Right lobe of liver (tissue), 4 donors: Measurements from ENCODE around the gene RTKN.

ENCODE experiments used
- CTCF ChIP-seq, 4 donors: fragments of 200-600 bp in 3 of 4; fragments of 450-650 bp in 1 of 4; IDR thresholded peaks; one replicate each; pipeline versions ENCODE4 v1.5.1 to v1.8.0; 2016 to 2022; ENCODE audit warnings: antibody characterized with exemption in 4 of 4, mild to moderate bottlenecking in 2 of 4
- POLR2A ChIP-seq: fragments of 450-650 bp; IDR thresholded peaks from one replicate; pipeline ENCODE4 v1.6.1; 2017; ENCODE audit warnings: antibody characterized with exemption, mild to moderate bottlenecking
- donor health status: DM: no; HTN: no; CAD: no.
- donor health status: DM: no; HTN: no; CAD: no.
- donor health status: DM: no; HTN: yes; CAD: no.

- TF ChIP-seq POLR2A (no peak), CTCF (IDR thresholded peaks at IDR 0.05) (no peak)
Observed at GRCh38 chr2:74420006-74420405, 21.7 kb downstream of the RTKN start.
